Upper lobe of left lung (tissue), 4 donors: ENCODE results near the gene CD160.
"Not testable (repeated sequence)": the region's sequence is repeated elsewhere in the genome, so short reads cannot be mapped to it uniquely, and the experiment has no call there.

ENCODE experiments used
- POLR2A ChIP-seq, 4 donors: fragments of 450-650 bp; IDR thresholded peaks; one replicate each; pipeline ENCODE4 v1.5.1; 2016 to 2017; ENCODE audit warnings: antibody characterized with exemption in 4 of 4, mild to moderate bottlenecking in 2 of 4
- TF ChIP-seq, protein P1 (sequence below), 6 experiments: fragments of 450-650 bp in 4 of 6; fragments of 200-600 bp in 2 of 6; sonication (generic) in 2 of 6; IDR thresholded peaks; one replicate each; pipeline ENCODE4 v1.5.1; 2016 to 2019; ENCODE audit warnings: antibody characterized with exemption in 6 of 6

DNA sequence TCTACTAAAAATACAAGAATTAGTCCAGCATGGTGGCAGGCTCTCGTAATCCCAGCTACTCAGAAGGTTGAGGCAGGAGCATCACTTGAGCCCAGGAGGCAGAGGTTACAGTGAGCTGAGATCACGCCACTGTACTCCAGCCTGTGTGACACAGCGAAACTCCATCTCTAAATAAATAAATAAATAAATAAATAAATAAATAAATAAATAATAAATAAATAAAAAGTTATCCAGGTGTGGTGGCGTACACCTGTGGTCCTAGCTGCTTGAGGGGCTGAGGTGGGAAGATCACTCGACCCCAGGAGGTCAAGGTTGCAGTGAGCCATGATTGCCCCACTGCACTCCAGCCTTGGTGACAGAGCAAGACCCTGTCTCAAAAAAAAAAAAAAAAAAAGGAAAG lies 834 bp upstream of the CD160 start:
- TF ChIP-seq, protein P1, sequence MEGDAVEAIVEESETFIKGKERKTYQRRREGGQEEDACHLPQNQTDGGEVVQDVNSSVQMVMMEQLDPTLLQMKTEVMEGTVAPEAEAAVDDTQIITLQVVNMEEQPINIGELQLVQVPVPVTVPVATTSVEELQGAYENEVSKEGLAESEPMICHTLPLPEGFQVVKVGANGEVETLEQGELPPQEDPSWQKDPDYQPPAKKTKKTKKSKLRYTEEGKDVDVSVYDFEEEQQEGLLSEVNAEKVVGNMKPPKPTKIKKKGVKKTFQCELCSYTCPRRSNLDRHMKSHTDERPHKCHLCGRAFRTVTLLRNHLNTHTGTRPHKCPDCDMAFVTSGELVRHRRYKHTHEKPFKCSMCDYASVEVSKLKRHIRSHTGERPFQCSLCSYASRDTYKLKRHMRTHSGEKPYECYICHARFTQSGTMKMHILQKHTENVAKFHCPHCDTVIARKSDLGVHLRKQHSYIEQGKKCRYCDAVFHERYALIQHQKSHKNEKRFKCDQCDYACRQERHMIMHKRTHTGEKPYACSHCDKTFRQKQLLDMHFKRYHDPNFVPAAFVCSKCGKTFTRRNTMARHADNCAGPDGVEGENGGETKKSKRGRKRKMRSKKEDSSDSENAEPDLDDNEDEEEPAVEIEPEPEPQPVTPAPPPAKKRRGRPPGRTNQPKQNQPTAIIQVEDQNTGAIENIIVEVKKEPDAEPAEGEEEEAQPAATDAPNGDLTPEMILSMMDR (IDR thresholded peaks at IDR 0.05): not testable (repeated sequence)
- TF ChIP-seq POLR2A (IDR thresholded peaks at IDR 0.05): not testable (repeated sequence)
